Dermis microvascular lymphatic vessel endothelial cell (primary cell): ENCODE measurements around the gene B3GNT2. TPM values are rescaled to one million over a fixed set of nuclear protein-coding genes. Genes with fewer than 3 reads are reported as not detected.
"Not testable (repeated sequence)": the region's sequence is repeated elsewhere in the genome, so short reads cannot be mapped to it uniquely, and the experiment has no call there.

Source experiments
- DNase-seq, 2 donors: peaks; one replicate each; pipeline versions ENCODE4 v3.0.0 to v3.0.0-alpha.2; 2010; ENCODE audit warnings: low read depth in 2 of 2
- total RNA-seq: library from RNA; depleted of rRNA; stranded (reverse); fragments of >200 nt; gene quantifications from 2 replicates; pipeline ENCODE4 v1.2.1, GENCODE V29; 2014

The B3GNT2 gene
- total RNA-seq, 1 donor from 2014 or later, result 17.8 TPM

GRCh38 chr2:62184512-62185230, 11.2 kb upstream of the B3GNT2 start:
- DNase-seq, result peak; percentile 20 to 29

- no peak for DNase-seq
These were observed 10.3 kb upstream of the B3GNT2 start for GRCh38 chr2:62185475-62186155.

DNA sequence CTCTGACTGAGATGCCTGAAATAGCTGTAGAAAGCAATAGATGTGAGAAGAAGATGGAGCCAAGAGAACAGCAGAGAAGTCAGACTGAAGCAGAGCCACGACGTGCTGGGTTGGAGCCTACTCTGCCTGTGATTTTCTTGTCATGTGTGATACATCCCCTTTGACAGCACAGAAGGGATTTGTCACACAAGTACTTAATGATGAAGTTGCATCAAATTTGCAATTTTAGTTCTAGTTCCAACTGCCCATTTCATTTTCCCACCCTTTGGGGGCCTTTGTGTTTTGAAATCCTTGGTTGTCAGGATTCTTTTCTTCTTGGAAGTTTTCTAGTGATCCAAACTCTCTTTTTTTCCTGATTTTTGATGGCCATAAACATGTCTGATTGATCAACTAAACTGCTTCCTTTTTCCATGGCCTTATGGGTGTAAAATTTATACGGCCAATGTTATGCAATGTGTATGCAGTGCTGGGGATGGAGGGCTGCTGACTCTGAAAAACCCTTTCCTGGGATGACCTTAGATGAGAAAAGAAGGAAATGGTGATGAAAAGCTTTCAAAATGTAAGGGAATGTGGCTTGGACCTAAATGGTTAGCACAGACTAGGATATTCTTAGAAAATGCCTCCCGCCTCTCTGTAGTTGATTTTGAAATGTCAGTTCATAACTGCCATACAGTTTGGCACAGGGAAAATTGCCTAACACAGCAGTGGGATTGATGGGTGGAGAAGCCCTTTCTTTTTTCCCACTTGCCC, 9.6 kb upstream of the B3GNT2 start:
- DNase-seq, result no peak

DNA sequence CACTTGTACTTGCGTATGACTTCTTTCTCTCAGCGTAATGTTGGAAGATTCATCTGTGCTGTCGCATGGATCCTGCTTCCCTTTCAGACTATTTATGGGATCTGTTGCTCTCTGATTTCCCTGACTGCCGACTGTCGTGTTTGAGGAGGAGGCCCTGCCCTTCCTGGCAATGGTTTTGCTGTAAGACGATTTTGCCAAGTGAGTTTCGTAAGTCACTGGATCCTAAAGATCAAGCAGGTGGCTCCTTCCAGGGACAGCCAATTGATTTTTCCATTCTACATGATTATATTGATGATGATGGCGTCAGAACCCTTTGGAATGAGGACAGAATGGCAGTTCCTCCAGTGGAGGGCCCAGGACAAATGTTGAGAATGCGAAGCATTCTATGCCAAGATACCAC, 8.7 kb upstream of the B3GNT2 start:
- no peak for DNase-seq

- no peak for DNase-seq
These were observed 7.5 kb upstream of the B3GNT2 start for GRCh38 chr2:62188416-62188815.

- no peak for DNase-seq
These were observed 6.7 kb upstream of the B3GNT2 start for GRCh38 chr2:62189196-62189595.

DNA sequence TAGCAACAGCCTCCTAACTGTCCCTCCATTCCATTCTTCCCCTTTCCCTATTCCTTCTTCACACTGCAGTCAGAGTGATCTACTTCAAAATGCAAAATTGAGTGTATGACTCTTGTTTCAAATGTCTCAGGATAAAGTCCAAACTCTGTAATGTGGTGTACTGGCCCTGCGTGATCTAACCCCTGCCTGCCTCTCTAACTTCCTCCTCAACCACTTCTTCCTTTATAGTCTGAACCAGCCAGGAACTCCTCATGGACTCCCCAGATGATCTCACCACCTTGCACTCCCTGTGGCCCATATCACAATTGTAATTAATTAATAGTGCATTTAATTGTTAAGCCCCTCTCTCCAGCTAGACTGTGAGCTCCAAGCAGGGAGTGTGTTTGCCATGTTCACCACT, 3.1 kb upstream of the B3GNT2 start:
- no peak for DNase-seq

- DNase-seq, result no peak
These were observed 1.1 kb upstream of the B3GNT2 start for GRCh38 chr2:62194558-62195420.

GRCh38 chr2:62196278-62196901, 475 bp downstream of the B3GNT2 start:
- DNase-seq, result no peak

DNA sequence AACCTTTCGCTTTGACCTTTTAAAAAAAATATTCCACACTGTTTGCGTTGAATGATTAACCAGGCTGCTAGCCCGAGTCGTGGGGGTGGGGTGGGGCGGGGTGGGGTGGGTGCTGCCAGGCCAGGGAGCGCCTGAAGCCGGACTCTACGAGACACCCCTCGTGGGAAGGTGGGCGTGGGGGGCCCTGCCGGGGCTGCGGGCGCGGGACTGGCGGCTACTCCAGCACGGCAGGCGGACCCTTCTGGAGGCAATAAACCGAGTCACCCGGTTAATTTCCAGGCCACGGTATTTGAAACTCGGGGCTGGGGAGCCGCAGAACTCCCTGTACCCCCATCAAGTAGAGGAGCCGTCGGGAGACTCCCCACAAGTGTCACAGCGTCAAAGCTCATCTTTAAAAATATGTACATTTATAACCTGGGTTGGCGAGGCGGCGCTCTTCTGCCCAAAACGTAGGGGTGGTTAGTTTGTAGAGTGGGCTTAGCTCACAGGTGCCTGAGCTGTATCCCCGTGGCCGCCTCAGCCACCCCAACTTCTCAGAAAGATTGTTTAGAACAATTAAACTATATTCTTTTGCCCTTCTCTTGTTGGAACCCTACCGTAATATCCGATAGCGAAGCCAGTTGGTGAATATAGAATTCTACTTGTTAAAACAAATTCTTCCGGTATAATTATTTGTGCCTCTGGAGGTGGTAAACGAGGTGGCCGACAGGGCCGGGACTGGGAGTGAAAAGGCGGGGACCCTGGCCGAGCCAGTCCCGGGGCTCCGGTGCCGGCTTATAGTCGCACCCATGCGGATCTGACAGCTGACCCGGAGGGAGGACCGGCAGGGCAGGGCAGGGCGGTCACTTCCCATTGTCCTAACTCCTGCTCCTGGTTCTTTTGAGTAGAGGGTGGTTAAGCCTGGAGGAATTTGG, 1.4 kb downstream of the B3GNT2 start:
- DNase-seq, result peak in 1 of 2 donors; percentile 18

DNA sequence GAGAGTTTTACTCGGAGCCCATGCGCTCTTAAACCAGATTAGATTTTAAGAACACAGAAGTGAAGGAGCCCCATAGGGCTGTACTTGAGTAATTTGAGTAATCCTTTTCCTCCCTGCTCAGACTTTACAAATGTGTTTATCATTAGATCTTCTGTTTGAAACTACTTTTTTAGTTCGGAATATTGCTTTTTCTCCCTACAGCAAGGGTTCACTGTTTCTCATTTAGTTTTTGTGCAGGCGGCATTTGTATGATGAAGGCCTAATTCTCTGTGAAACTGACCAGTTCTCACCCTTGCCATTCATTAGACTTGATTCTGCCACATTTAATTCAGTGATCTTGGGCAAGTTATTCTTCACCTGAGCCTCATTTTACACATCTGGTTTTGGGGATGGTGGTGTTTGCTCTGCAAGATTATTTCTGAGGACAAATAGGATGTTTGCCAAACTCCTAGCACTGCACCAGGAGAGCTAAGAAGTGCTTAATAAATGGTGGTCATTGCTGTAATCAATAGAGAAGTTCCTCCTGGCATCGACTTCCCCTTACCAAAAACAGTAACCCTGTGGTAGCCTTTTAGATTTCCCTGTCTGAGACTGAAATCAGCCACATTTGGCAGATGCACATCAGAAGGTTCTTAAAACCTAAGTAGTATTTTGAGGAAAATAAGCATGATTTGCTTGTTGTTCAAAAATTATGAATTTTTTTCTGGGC, 2.2 kb downstream of the B3GNT2 start:
- DNase-seq, result no peak

- not testable (repeated sequence) for DNase-seq
These were observed 2.9 kb downstream of the B3GNT2 start for GRCh38 chr2:62198854-62199253.

DNA sequence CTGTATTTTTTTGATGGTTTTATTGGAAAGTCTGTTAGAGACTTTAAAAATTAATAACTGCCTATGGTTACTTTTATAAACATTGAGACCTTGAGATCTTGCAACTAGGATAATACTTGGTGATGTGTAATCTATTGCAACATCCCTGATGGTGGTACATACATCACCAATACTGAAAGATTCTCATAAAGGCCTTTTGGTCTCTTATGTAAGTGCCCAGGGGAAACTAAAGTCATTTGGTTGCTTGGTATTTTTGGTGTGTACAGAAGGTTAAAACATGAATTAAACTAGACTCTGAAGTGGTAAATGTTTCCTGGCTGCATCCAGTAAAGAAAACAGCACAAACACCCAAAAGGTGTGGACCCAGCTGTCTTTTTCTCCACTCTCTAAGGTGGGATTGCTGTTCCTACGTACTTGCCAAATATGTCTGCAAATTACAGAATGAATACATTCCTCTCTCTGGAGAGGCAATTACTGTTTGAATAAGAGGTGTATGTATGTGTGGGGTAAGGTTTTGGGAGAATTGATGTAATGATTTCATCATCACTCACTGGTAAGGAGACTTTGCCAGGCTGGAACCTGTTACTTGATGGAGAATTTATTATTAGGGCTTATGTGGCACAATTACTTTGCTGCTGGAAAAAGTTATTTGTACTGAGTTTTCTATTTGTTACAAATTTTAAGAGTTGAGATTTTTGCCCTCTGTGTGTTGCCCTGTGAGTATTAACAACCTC, 3.6 kb downstream of the B3GNT2 start:
- no peak for DNase-seq

GRCh38 chr2:62200291-62200841, 4.5 kb downstream of the B3GNT2 start:
- no peak for DNase-seq

DNA sequence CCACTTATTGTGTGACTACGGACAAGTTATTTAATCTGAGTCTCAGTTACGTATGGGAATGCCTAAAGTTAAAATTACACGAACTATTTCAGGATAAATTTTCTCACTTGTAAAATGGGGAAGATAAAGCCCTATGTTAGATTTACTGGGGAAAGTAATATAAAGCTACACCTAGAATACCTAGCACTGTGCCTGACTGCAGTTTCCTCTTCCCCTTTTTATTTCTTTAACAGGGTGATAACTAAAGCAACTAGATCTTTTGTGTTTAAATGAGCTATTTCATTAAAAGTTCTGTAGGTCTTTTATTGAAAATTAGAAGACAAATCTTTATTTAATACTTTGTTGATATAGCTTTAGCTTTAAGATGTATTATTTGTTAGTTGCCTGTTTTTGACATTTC, 5.0 kb downstream of the B3GNT2 start:
- no peak for DNase-seq

DNA sequence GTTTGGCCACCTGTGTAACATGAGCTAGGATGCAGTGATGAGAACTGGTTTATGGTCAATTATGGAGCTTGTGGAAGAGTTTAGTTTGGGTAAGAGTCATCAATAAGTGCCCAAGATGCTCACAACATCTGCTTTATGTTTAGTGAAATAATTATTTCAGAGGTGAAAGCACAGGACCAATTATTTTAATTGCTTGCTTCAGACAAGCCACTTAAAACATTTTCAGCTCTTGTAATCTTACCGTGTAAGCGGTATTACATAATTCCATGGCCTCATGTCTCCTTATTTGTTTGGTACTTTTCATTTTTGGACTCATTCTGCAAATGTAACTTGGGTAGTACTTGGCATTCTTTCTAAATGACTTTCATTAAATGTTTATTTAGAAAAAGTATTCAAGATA, 5.4 kb downstream of the B3GNT2 start:
- no peak for DNase-seq

GRCh38 chr2:62202019-62202722, 6.3 kb downstream of the B3GNT2 start:
- no peak for DNase-seq

DNA sequence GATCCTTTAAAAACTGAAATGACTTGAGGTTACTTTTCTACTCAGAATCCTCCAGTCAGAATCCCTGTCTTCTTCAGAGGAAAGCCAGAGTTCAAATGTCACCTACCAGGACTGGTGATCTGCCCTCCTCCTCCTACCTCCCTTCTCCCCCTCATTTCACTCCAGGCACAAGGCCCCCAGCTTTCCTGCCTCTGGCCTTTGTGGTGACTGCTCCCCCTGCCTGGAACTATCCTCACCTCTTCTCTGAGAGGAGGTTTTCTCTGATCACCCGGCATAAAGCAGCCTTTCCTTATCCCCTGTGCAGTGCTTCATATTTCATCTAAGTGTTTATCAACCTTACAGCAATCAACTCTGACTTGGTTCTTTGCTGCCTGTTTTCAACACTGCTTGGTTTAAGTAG, 6.8 kb downstream of the B3GNT2 start:
- DNase-seq, result no peak
